H1 (cell line): Measurements from ENCODE around the gene NAALADL1.

Experiments
- CHD1 ChIP-seq: IDR thresholded peaks from 2 replicates; pipeline ENCODE4 v1.6.1; 2012; ENCODE audit warnings: low read depth, low read length, improper control_type of control experiment
- CTCF ChIP-seq, 3 experiments: IDR thresholded peaks; 1 replicate in 2 of 3; 2 replicates in 1 of 3; pipeline versions ENCODE4 v1.5.1 to v1.6.1; 2011; ENCODE audit warnings: low read length in 3 of 3, mild to moderate bottlenecking in 3 of 3, inconsistent platforms in 2 of 3, low read depth in 1 of 3, moderate library complexity in 1 of 3; ENCODE audit not compliant: insufficient read depth in 1 of 3; ENCODE audit errors: control extremely low read depth in 1 of 3
- POLR2A ChIP-seq, 2 experiments: IDR thresholded peaks; 1 replicate in 1 of 2; 2 replicates in 1 of 2; pipeline ENCODE4 v1.6.1; 2011; ENCODE audit warnings: low read depth in 2 of 2, low read length in 2 of 2, mild to moderate bottlenecking in 2 of 2; ENCODE audit errors: control extremely low read depth in 1 of 2
- POLR2AphosphoS5 ChIP-seq: IDR thresholded peaks from 2 replicates; pipeline ENCODE4 v1.6.1; 2011; ENCODE audit warnings: low read depth, low read length

- TF ChIP-seq POLR2AphosphoS5, result no peak
- no peak; a peak in 1 of 3 replicates for TF ChIP-seq POLR2A (IDR thresholded peaks at IDR 0.05; ENCODE audit: control extremely low read depth in 1 of 2, low read depth in 2 of 2, low read length in 2 of 2)
- no peak for TF ChIP-seq CTCF (IDR thresholded peaks at IDR 0.05; ENCODE audit: control extremely low read depth in 1 of 3, insufficient read depth in 1 of 3, low read depth in 1 of 3, low read length in 3 of 3)
- no peak for TF ChIP-seq CHD1
Measured at GRCh38 chr11:65083134-65083833, 24.9 kb upstream of the NAALADL1 start.
